ENCODE measurements around the gene XAF1. TPM values are rescaled to one million over a fixed set of nuclear protein-coding genes. Genes with fewer than 3 reads are reported as not detected.

Gene XAF1
- total and polyA plus RNA-seq, 2 experiments from 2014 or later = not detected

- TF ChIP-seq ZNF462 (CRISPR knock-in tag; IDR thresholded peaks at IDR 0.05) = no peak
- no peak for TF ChIP-seq POLR2AphosphoS5 (IDR thresholded peaks at IDR 0.05; ENCODE audit: low read depth)
Measured at GRCh38 chr17:6713918-6714271, 42.0 kb upstream of the XAF1 start (continued).

GRCh38 chr17:6714315-6714874 is 41.5 kb upstream of the XAF1 start:
- Histone ChIP-seq H3F3A (replicated peaks; ENCODE audit: low read depth) (peaks cover 7% of the 10 kb centered on the region), H2AFZ (peak overlapping the region; percentile 98), H3K4me2 (peak overlapping the region; percentile 92), H3K79me2 (replicated peaks; ENCODE audit: insufficient read depth) (no peaks in the 10 kb centered on the region), H3K27me3 (ENCODE audit: insufficient read depth) (peaks cover 43% of the 10 kb centered on the region), H3K36me3 (ENCODE audit: insufficient read depth) (no peaks in the 10 kb centered on the region), H3K9me2 (ENCODE audit: insufficient read depth) (no peaks in the 10 kb centered on the region; the same call in 1 of the 2 replicates), H3K27ac (ENCODE audit: low read depth) (no peak overlapping the region), H3K4me1 (ENCODE audit: insufficient read depth) (peaks cover 16% of the 10 kb centered on the region; the same call in 1 of the 2 replicates), H4K20me1 (replicated peaks; ENCODE audit: insufficient read depth) (no peaks in the 10 kb centered on the region), H3K4me3 (peak overlapping the region; percentile 73)
- H3K9me3 Mint-ChIP-seq = peaks cover 33% of the 10 kb centered on the region
- ATAC-seq (no peak), DNase-seq (ENCODE audit: low spot score) (no peak)
- H3K27me3 Mint-ChIP-seq (ENCODE audit: insufficient read depth, low read depth, poor library complexity) = peaks cover 40% of the 10 kb centered on the region
- H3K27ac Mint-ChIP-seq = no peak overlapping the region
- peaks cover 3% of the 10 kb centered on the region; the same call in 2 of the 3 replicates for H3K36me3 Mint-ChIP-seq (ENCODE audit: low read depth)
- peak overlapping the region; percentile 85 for H3K4me3 Mint-ChIP-seq
- peaks cover 14% of the 10 kb centered on the region for H3K4me1 Mint-ChIP-seq
- TF ChIP-seq EZH2phosphoT487 (IDR thresholded peaks at IDR 0.05; ENCODE audit: unreplicated experiment) = no peak
- TF ChIP-seq STAT1 (IDR thresholded peaks at IDR 0.05; ENCODE audit: unreplicated experiment) = no peak
- no peak for TF ChIP-seq ETS1 (IDR thresholded peaks at IDR 0.05)
- no peak for TF ChIP-seq CREB1 (CRISPR knock-in tag; IDR thresholded peaks at IDR 0.05; ENCODE audit: low read depth)
- TF ChIP-seq ZNF462 (CRISPR knock-in tag; IDR thresholded peaks at IDR 0.05) = no peak
- TF ChIP-seq POLR2AphosphoS5 (IDR thresholded peaks at IDR 0.05; ENCODE audit: low read depth) = no peak
- no peak for TF ChIP-seq JUNB (IDR thresholded peaks at IDR 0.05; ENCODE audit: unreplicated experiment)
- TF ChIP-seq NANOG (IDR thresholded peaks at IDR 0.05; ENCODE audit: borderline replicate concordance) = no peak
